ENCODE results near the gene TEAD1. TPM values are rescaled to one million over a fixed set of nuclear protein-coding genes. Genes with fewer than 3 reads are reported as not detected.

Gene TEAD1
- total RNA-seq, 2 donors from 2014 or later, result 76.4 to 94.4 TPM

GRCh38 chr11:12626616-12627015 is 47.6 kb upstream of the TEAD1 start:
- H3K27me3 Mint-ChIP-seq (ENCODE audit: insufficient read depth), result no peaks in the 10 kb centered on the region
- H3K27ac Mint-ChIP-seq, result no peak overlapping the region

GRCh38 chr11:12628314-12628713 is 45.9 kb upstream of the TEAD1 start:
- Histone ChIP-seq H3K4me1 (ENCODE audit: control insufficient read depth, insufficient read depth, low read length) (no peaks in the 10 kb centered on the region), H3K9ac (ENCODE audit: extremely low read depth, low read length, poor library complexity, severe bottlenecking) (no peak overlapping the region), H3K27me3 (ENCODE audit: control insufficient read depth, insufficient read depth, low read length, poor library complexity, severe bottlenecking) (no peaks in the 10 kb centered on the region), H3K9me3 (ENCODE audit: control insufficient read depth, low read length) (peaks cover 18% of the 10 kb centered on the region), H3K36me3 (ENCODE audit: control insufficient read depth, insufficient read depth, low read length) (no peaks in the 10 kb centered on the region), H3K4me3 (ENCODE audit: low read length) (no peak overlapping the region), H3K27ac (ENCODE audit: low read depth, low read length) (no peak overlapping the region)
- no peak for DNase-seq
- 89 to 90% methylated on average over 3 to 4 of the region's 4 CpGs for WGBS, 2 experiments (ENCODE audit: insufficient coverage in 1 of 2, insufficient read length in 1 of 2)
- Mint-ChIP-seq H3K27me3 (ENCODE audit: insufficient read depth) (no peaks in the 10 kb centered on the region), H3K9me3 (peaks cover 17% of the 10 kb centered on the region), H3K4me1 (no peaks in the 10 kb centered on the region), H3K27ac (no peak overlapping the region), H3K4me3 (no peak overlapping the region), H3K36me3 (ENCODE audit: low read depth) (no peaks in the 10 kb centered on the region)
- no peak for TF ChIP-seq CTCF (conservative IDR thresholded peaks at IDR 0.05)

More at GRCh38 chr11:12626616-12627015, 47.6 kb upstream of the TEAD1 start:
- H3K4me3 ChIP-seq (ENCODE audit: low read length), result no peak overlapping the region
- H3K9ac ChIP-seq (ENCODE audit: extremely low read depth, low read length, poor library complexity, severe bottlenecking), result no peak overlapping the region
- H3K27ac ChIP-seq (ENCODE audit: low read depth, low read length), result no peak overlapping the region
- no peak for DNase-seq
- no peaks in the 10 kb centered on the region for H3K4me1 ChIP-seq (ENCODE audit: control insufficient read depth, insufficient read depth, low read length)
- H3K36me3 Mint-ChIP-seq (ENCODE audit: low read depth), result no peaks in the 10 kb centered on the region
- H3K27me3 ChIP-seq (ENCODE audit: control insufficient read depth, insufficient read depth, low read length, poor library complexity, severe bottlenecking), result no peaks in the 10 kb centered on the region
- no peak overlapping the region for H3K4me3 Mint-ChIP-seq
- H3K9me3 Mint-ChIP-seq, result peaks cover 21% of the 10 kb centered on the region
- 85 to 90% methylated on average over 3 to 5 of the region's 5 CpGs for WGBS, 2 experiments (ENCODE audit: insufficient coverage in 1 of 2, insufficient read length in 1 of 2)
- no peak for TF ChIP-seq CTCF (conservative IDR thresholded peaks at IDR 0.05)
- no peaks in the 10 kb centered on the region for H3K4me1 Mint-ChIP-seq
- no peaks in the 10 kb centered on the region for H3K36me3 ChIP-seq (ENCODE audit: control insufficient read depth, insufficient read depth, low read length)
- peaks cover 21% of the 10 kb centered on the region for H3K9me3 ChIP-seq (ENCODE audit: control insufficient read depth, low read length)

GRCh38 chr11:12629601-12630313 is 44.5 kb upstream of the TEAD1 start:
- Mint-ChIP-seq H3K9me3 (peaks cover 2% of the 10 kb centered on the region), H3K4me3 (no peak overlapping the region), H3K36me3 (ENCODE audit: low read depth) (no peaks in the 10 kb centered on the region), H3K4me1 (no peaks in the 10 kb centered on the region), H3K27me3 (ENCODE audit: insufficient read depth) (no peaks in the 10 kb centered on the region), H3K27ac (no peak overlapping the region)
- no peak for DNase-seq
- H3K9me3 ChIP-seq (ENCODE audit: control insufficient read depth, low read length), result peaks cover 3% of the 10 kb centered on the region
- 90 to 93% methylated on average over 3 to 5 of the region's 6 CpGs for WGBS, 2 experiments (ENCODE audit: insufficient coverage in 1 of 2, insufficient read length in 1 of 2)
- TF ChIP-seq CTCF (conservative IDR thresholded peaks at IDR 0.05), result no peak
- no peak overlapping the region for H3K9ac ChIP-seq (ENCODE audit: extremely low read depth, low read length, poor library complexity, severe bottlenecking)
- no peaks in the 10 kb centered on the region for H3K27me3 ChIP-seq (ENCODE audit: control insufficient read depth, insufficient read depth, low read length, poor library complexity, severe bottlenecking)
- no peaks in the 10 kb centered on the region for H3K4me1 ChIP-seq (ENCODE audit: control insufficient read depth, insufficient read depth, low read length)
- no peak overlapping the region for H3K27ac ChIP-seq (ENCODE audit: low read depth, low read length)
- no peaks in the 10 kb centered on the region for H3K36me3 ChIP-seq (ENCODE audit: control insufficient read depth, insufficient read depth, low read length)
- no peak overlapping the region for H3K4me3 ChIP-seq (ENCODE audit: low read length)
